ENCODE measurements around the gene ASAP2. TPM values are rescaled to one million over a fixed set of nuclear protein-coding genes. Genes with fewer than 3 reads are reported as not detected.

Gene ASAP2
- total and polyA plus RNA-seq, 9 of the 15 experiments (the other 6 are each of a cell fraction or from before 2014, with no cell fraction given), result 0.06 to 4.3 (median 3.1) TPM

DNA sequence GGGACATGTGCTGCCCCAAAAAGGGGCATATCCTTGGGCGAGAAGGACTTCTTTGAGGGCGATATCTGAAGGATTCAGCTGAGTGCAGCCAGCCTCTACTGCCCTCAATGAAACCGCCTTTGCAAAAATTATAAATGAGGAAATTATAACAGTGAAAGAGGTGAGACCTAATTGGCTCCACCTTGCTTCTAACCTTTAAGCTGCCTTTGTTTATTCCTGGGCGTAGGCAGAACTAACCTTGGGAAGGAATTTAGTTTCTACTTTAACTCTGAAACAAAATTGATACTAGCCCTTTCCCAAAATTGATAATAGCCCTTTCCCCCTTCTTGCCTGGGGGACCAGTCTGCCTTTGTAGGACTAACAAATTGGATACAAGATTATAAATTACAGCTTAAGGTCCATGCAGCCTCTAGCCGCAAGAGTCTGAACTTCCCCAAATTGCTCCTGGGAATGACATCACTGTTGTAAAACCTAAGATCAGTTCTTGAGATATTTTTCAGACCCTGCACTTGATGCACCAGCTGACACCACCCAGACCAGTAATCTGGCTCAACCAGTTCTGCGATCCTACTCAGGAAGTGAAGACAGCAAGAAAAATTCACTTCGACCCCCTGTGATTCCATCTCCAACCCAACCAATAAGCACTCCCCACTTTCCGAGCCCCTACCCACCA, 36.0 kb upstream of the ASAP2 start (continued):
- TF ChIP-seq, protein P1, sequence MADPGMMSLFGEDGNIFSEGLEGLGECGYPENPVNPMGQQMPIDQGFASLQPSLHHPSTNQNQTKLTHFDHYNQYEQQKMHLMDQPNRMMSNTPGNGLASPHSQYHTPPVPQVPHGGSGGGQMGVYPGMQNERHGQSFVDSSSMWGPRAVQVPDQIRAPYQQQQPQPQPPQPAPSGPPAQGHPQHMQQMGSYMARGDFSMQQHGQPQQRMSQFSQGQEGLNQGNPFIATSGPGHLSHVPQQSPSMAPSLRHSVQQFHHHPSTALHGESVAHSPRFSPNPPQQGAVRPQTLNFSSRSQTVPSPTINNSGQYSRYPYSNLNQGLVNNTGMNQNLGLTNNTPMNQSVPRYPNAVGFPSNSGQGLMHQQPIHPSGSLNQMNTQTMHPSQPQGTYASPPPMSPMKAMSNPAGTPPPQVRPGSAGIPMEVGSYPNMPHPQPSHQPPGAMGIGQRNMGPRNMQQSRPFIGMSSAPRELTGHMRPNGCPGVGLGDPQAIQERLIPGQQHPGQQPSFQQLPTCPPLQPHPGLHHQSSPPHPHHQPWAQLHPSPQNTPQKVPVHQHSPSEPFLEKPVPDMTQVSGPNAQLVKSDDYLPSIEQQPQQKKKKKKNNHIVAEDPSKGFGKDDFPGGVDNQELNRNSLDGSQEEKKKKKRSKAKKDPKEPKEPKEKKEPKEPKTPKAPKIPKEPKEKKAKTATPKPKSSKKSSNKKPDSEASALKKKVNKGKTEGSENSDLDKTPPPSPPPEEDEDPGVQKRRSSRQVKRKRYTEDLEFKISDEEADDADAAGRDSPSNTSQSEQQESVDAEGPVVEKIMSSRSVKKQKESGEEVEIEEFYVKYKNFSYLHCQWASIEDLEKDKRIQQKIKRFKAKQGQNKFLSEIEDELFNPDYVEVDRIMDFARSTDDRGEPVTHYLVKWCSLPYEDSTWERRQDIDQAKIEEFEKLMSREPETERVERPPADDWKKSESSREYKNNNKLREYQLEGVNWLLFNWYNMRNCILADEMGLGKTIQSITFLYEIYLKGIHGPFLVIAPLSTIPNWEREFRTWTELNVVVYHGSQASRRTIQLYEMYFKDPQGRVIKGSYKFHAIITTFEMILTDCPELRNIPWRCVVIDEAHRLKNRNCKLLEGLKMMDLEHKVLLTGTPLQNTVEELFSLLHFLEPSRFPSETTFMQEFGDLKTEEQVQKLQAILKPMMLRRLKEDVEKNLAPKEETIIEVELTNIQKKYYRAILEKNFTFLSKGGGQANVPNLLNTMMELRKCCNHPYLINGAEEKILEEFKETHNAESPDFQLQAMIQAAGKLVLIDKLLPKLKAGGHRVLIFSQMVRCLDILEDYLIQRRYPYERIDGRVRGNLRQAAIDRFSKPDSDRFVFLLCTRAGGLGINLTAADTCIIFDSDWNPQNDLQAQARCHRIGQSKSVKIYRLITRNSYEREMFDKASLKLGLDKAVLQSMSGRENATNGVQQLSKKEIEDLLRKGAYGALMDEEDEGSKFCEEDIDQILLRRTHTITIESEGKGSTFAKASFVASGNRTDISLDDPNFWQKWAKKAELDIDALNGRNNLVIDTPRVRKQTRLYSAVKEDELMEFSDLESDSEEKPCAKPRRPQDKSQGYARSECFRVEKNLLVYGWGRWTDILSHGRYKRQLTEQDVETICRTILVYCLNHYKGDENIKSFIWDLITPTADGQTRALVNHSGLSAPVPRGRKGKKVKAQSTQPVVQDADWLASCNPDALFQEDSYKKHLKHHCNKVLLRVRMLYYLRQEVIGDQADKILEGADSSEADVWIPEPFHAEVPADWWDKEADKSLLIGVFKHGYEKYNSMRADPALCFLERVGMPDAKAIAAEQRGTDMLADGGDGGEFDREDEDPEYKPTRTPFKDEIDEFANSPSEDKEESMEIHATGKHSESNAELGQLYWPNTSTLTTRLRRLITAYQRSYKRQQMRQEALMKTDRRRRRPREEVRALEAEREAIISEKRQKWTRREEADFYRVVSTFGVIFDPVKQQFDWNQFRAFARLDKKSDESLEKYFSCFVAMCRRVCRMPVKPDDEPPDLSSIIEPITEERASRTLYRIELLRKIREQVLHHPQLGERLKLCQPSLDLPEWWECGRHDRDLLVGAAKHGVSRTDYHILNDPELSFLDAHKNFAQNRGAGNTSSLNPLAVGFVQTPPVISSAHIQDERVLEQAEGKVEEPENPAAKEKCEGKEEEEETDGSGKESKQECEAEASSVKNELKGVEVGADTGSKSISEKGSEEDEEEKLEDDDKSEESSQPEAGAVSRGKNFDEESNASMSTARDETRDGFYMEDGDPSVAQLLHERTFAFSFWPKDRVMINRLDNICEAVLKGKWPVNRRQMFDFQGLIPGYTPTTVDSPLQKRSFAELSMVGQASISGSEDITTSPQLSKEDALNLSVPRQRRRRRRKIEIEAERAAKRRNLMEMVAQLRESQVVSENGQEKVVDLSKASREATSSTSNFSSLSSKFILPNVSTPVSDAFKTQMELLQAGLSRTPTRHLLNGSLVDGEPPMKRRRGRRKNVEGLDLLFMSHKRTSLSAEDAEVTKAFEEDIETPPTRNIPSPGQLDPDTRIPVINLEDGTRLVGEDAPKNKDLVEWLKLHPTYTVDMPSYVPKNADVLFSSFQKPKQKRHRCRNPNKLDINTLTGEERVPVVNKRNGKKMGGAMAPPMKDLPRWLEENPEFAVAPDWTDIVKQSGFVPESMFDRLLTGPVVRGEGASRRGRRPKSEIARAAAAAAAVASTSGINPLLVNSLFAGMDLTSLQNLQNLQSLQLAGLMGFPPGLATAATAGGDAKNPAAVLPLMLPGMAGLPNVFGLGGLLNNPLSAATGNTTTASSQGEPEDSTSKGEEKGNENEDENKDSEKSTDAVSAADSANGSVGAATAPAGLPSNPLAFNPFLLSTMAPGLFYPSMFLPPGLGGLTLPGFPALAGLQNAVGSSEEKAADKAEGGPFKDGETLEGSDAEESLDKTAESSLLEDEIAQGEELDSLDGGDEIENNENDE (IDR thresholded peaks at IDR 0.05; ENCODE audit: low read depth, low read length), result no peak
- TF ChIP-seq, protein P2, sequence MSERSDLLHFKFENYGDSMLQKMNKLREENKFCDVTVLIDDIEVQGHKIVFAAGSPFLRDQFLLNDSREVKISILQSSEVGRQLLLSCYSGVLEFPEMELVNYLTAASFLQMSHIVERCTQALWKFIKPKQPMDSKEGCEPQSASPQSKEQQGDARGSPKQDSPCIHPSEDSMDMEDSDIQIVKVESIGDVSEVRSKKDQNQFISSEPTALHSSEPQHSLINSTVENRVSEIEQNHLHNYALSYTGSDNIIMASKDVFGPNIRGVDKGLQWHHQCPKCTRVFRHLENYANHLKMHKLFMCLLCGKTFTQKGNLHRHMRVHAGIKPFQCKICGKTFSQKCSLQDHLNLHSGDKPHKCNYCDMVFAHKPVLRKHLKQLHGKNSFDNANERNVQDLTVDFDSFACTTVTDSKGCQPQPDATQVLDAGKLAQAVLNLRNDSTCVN (CRISPR knock-in tag; IDR thresholded peaks at IDR 0.05), result no peak
- TF ChIP-seq ZNF165 (CRISPR knock-in tag; IDR thresholded peaks at IDR 0.05; ENCODE audit: borderline replicate concordance) (no peak), SRSF3 (IDR thresholded peaks at IDR 0.05; ENCODE audit: insufficient read depth, low read length) (no peak), ZNF41 (CRISPR knock-in tag; conservative IDR thresholded peaks at IDR 0.05) (no peak), ELF1 (tag; IDR thresholded peaks at IDR 0.05) (no peak), SP1 (CRISPR knock-in tag; IDR thresholded peaks at IDR 0.05) (peak; percentile 1; the same call in 1 of the 2 replicates), BRD9 (IDR thresholded peaks at IDR 0.05; ENCODE audit: low read depth, partially characterized antibody) (no peak), ZKSCAN3 (CRISPR knock-in tag; IDR thresholded peaks at IDR 0.05) (no peak), SREBF1 (IDR thresholded peaks at IDR 0.05; ENCODE audit: borderline replicate concordance, low read depth, low read length) (no peak), DNMT1 (IDR thresholded peaks at IDR 0.05) (no peak)
- TF ChIP-seq, protein P3, sequence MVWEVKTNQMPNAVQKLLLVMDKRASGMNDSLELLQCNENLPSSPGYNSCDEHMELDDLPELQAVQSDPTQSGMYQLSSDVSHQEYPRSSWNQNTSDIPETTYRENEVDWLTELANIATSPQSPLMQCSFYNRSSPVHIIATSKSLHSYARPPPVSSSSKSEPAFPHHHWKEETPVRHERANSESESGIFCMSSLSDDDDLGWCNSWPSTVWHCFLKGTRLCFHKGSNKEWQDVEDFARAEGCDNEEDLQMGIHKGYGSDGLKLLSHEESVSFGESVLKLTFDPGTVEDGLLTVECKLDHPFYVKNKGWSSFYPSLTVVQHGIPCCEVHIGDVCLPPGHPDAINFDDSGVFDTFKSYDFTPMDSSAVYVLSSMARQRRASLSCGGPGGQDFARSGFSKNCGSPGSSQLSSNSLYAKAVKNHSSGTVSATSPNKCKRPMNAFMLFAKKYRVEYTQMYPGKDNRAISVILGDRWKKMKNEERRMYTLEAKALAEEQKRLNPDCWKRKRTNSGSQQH (CRISPR knock-in tag; IDR thresholded peaks at IDR 0.05), result no peak
- TF ChIP-seq, protein P4, sequence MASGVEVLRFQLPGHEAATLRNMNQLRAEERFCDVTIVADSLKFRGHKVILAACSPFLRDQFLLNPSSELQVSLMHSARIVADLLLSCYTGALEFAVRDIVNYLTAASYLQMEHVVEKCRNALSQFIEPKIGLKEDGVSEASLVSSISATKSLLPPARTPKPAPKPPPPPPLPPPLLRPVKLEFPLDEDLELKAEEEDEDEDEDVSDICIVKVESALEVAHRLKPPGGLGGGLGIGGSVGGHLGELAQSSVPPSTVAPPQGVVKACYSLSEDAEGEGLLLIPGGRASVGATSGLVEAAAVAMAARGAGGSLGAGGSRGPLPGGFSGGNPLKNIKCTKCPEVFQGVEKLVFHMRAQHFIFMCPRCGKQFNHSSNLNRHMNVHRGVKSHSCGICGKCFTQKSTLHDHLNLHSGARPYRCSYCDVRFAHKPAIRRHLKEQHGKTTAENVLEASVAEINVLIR (CRISPR knock-in tag; IDR thresholded peaks at IDR 0.05), result no peak
